GM18511 (cell line): ENCODE measurements around the gene TOMM70.
A peak's percentile ranks its signal among the peaks of the same experiment; 100 is the strongest.
"Not testable (repeated sequence)": the region's sequence is repeated elsewhere in the genome, so short reads cannot be mapped to it uniquely, and the experiment has no call there.

Experiments
- ATAC-seq: cut with Tn5 transposase; IDR thresholded peaks from one replicate; pipeline ENCODE4 v1.9.1; 2021; ENCODE audit warnings: mild to moderate bottlenecking, moderate library complexity; ENCODE audit not compliant: unreplicated experiment

TOMM70 gene

DNA sequence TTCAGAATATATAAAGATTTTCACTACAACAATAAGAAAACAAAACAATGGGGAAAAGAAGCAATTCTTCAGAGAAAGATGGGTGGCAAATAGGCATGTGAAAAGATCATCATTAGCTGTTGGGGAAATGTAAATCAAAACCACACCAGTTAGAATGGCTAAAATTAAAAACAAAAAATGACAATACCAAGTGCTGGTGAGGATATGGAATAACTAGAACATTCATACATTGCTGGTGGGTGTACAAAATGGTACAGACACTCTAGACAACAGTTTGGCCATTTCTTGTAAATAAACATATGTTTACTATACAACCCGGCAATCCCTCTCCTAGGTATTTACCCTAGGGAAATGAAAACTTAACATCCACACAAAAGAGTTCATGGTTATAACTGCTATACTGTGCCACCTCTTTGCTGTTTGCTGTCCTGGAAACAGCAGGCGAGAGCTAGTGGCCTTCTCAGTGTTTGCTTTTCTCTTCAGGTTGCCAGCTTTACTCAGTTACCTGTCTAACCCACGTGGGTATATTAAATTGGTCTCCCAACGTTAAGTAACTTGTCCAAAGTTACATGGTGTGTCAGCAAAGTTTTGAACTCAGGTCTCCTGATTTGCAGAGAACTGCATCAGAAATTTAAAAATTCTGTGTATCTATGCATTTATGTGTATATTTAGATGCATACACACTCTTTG is 70.9 kb downstream of the TOMM70 start:
- no peak for ATAC-seq

- not testable (repeated sequence) for ATAC-seq
Observed at GRCh38 chr3:100327377-100327776, 73.5 kb downstream of the TOMM70 start.

GRCh38 chr3:100325827-100326226 is 75.1 kb downstream of the TOMM70 start:
- no peak for ATAC-seq

- ATAC-seq, result no peak
Observed at GRCh38 chr3:100324044-100324443, 76.8 kb downstream of the TOMM70 start.

DNA sequence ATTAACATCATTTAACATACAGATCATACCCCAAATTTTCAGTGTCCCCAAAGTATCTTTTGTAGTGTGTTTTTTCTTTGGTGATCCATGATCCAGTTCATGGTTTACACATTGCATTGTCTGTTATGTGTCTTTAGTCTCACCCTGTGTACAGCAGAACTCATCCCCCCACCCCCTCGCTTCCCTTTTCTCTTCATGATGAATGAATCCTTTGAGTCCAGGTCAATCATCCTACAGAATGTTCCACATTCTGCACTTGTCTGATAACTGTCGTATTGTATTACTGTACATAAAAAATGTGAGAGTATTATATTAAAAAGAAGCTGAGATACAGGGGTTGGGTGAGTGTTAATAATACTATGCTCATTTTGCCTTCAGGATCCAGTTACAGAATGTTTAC is 80.9 kb downstream of the TOMM70 start:
- no peak for ATAC-seq

DNA sequence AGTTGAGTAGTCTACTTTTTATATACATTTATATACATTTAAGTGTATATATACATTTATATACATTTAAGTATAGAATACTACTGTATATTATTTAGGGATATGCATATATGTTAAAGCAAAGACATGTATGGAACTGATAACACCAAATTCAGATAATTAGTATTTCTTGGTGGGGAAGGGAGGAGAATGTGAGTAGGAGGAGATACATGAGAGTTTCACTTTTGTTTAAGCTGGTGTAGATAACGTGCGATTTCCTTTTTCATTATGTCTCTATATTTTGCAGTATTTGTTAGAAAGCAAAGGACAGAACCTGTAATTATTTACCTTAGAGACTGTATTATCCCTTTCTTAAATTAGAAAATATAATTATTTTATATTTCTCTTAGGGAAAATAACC is 83.0 kb downstream of the TOMM70 start:
- ATAC-seq, result peak; percentile 75

GRCh38 chr3:100316641-100317069 is 84.2 kb downstream of the TOMM70 start:
- peak; percentile 70 for ATAC-seq
